ENCODE results near the gene DNER. TPM values are rescaled to one million over a fixed set of nuclear protein-coding genes. Genes with fewer than 3 reads are reported as not detected.
"Not testable (repeated sequence)": the region's sequence is repeated elsewhere in the genome, so short reads cannot be mapped to it uniquely, and the experiment has no call there.

Gene DNER
- total RNA-seq, 1 donor from 2014 or later: 0.10 TPM

DNA sequence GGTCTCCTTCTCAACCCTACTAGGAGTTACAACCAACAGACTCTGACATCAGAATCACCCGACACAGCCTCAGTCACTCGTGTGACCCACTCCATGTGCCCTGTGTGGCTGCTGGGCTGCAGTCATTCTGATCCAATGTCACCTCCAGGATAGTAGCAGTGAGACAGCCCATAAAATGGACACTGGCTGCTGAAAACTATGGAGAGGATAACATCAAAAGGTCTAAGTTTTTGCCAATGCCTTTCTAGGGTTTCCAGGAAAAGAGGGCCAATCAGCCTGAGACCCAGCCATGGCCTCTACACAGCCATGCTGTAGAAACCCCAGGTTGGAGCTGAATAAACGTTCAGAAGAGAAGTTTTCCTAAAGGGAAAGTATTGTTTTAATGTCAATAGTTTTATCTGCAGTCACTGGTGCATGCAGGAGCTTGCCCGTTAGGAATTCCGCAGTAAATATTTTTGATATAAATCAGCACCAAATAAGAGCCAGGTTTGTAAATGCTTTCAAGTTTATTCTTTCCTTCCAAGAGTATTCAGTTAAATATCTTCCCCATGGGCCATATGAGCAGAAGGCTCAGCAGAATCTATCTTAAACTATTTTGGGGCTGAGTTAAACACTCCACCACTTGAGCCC is 351.1 kb downstream of the DNER start:
- DNase-seq (ENCODE audit: low spot score) (no peak), ATAC-seq (no peak)

GRCh38 chr2:229350883-229351282 is 363.5 kb downstream of the DNER start:
- ATAC-seq: no peak
- DNase-seq (ENCODE audit: low spot score): no peak

DNA sequence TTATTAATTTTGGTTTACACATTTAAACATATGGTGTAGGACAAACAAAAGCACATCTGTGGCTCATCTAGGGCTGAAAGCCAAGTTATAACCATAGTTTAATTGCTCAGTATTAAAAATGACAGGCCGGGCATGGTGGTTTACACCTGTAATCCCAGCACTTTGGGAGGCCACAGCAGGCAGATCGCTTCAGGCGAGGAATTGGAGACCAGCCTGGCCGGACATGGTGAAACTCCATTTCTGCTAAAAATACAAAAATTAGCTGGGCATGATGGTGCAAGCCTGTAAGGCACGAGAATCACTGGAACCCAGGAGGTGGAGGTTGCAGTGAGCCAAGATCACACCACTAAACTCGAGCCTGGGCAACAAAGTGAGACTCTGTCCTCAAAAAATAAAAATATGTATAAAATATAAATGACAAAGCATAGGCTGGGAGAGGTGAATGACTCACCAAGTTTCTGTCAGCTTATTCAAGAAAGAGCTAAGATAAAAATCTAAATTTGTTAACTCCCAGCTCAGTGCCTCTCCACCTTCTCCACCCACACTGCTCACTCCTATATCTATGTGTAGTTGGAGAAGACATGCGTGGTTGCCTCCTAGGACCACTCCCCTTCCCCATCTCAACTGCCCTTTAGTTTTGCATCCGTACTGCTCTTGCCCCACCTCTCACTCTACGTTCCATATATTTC is 364.1 kb downstream of the DNER start:
- DNase-seq (ENCODE audit: low spot score): no peak
- ATAC-seq: no peak

- DNase-seq (ENCODE audit: low spot score): no peak
- ATAC-seq: no peak
Observed at GRCh38 chr2:229348128-229348527, 366.2 kb downstream of the DNER start.

GRCh38 chr2:229346816-229347540 is 367.4 kb downstream of the DNER start:
- no peak for DNase-seq (ENCODE audit: low spot score)
- ATAC-seq: no peak

GRCh38 chr2:229344955-229345354 is 369.4 kb downstream of the DNER start:
- ATAC-seq (no peak), DNase-seq (ENCODE audit: low spot score) (no peak)

GRCh38 chr2:229344151-229344551 is 370.2 kb downstream of the DNER start:
- DNase-seq (ENCODE audit: low spot score) (no peak), ATAC-seq (no peak)

DNA sequence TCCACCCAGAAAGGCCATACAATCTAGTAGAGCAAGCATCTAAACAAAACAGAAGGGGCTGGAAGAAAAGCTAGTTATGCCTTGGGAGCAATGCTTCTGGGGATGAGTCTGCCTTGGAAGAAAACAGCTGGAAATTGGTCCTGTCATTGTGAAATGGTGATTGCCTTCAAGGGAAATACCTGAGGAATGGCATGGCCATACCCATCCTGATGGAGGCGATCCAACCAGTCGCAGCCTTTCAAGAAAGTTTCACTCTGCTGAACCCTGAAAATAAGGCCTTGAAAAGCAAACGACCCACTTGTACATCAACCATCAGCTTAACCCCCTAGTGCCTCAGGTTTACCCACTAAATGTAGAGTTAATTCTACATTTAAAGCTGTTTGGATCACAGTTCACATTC is 370.7 kb downstream of the DNER start:
- ATAC-seq: no peak
- DNase-seq (ENCODE audit: low spot score): no peak

DNA sequence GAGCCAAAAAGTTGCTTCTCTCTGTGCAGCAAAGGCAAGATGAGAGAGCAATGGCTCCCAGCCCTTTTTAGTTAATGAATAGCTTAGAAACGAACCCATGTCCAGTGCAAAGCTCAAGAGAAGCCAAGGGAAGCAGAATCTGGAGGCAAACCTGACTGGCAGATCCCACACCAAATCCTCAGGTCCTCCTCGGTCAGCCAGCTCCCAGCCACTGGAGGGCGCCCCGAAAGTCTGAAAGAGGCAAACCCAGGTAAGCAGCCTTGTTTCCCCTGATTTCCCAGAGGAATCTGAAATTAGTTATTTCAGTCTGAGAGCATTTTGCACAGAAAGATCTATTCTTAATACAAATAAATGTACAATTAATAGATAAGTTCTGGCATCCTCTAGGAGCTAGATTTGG is 372.0 kb downstream of the DNER start:
- DNase-seq (ENCODE audit: low spot score) (peak; percentile 64), ATAC-seq (peak; percentile 98)

DNA sequence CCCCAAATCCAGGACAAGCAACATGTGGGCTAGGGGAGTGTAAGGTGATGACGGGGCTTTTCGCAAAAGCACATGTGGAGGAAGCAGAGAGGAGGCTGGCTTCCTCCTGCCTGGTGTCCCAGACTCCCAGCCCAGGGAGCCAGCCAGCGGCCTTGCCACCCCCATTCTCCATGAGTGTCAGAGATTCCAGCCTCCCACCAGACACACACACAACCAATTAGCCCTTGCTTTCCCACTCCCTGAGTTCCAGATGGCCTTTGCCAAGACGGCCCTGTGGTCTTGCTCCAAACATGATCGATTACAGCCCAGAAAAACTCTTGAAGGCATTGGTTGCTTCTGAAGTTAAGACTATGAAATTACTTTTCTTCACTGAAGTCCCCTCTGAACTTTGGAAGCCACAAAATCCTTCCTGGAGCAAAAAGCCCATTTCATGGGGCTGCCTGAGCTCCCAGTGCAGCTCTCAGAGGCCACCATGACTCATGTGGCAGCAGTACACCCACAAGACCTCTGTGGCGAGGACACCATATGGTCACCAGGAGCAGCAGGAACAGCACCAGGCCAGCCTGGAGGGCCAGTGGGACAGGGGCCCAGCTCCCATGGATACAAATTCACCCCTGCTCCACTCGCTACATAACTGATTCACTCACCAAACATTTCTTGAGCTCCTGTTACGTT is 374.1 kb downstream of the DNER start:
- ATAC-seq (no peak), DNase-seq (ENCODE audit: low spot score) (no peak)

DNA sequence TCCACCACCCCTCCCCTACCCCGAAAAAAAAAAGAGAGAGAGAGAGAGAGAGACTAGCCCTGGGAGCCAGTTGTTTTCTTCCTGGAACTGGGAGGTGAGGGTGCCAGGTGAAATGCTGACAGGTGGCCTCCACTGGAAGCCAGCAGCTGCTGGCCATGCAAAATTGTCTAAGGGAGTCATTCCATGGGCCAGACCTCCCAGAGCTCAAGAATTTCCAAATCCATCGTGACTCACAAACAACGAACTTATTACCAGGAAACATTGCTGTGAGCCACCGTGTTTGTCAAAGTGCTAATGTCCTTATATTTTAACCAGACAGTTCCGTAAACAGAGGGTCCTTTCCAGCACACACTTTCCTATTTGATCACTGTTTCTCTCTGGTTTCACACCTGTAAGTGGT is 374.7 kb downstream of the DNER start:
- DNase-seq (ENCODE audit: low spot score) (no peak), ATAC-seq (no peak)

DNA sequence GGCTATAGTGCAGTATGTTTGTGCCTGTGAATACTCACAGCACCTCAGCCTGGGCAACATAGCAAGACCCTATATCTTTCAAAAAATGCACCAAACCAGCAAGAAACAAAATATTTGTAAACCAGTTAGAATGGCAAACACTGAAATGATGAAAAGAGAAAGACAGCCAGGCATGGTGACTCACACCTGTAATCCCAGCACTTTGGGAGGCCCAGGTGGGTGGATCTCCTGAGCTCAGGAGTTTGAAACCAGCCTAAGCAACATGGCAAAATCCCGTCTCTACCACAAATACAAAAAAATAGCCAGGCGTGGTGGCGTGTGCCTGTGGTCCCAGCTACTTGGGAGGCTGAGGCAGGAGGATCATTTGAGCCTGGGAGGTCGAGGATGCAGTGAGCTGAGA is 375.2 kb downstream of the DNER start:
- not testable (repeated sequence) for ATAC-seq

DNA sequence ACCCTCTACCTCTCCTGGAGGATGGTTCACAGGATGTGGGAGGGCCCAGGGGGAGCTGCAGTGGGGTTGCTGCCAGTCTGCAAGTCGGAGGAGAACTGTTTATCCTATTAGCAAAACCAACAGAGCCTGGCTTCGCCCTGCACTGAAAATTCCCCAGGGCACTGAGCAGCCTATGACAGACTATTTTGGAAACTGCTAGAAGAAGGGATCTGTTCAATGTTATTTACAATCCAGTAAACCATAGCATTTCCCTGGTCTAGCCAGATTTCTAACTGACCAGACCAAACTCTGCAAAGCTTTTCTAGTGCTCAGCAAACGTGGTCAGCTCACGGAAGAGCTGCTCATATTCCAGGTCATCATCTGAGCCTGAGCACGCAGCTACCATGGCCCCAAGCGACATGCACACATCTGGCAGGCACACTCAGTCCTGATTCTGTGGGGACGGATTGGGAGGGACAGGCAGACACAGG is 378.4 kb downstream of the DNER start:
- ATAC-seq (no peak), DNase-seq (ENCODE audit: low spot score) (no peak)

More for the DNA sequence above, 375.2 kb downstream of the DNER start:
- not testable (repeated sequence) for DNase-seq (ENCODE audit: low spot score)

GRCh38 chr2:229335330-229335729 is 379.0 kb downstream of the DNER start:
- DNase-seq (ENCODE audit: low spot score) (no peak), ATAC-seq (no peak)

DNA sequence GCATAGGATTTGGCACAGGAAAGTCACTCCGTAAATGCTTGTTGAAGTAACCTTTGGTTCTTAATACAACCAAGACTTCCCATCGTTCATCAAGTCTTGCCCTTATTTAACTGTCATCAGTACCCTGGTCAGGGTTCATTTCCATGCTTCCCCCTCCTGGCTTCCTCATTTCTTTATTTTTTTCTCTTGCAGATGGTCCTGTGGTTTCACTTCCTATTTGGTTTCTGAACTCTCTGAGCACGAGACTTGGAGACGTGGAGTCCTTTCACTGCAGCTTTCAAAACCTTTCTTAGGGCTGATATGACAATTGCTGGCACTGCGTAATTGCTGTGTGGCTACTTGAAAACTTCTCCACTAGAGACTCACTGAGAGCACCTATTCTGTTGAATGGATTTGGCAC is 383.4 kb downstream of the DNER start:
- peak; percentile 35 for ATAC-seq

GRCh38 chr2:229319558-229319957 is 394.8 kb downstream of the DNER start:
- DNase-seq (ENCODE audit: low spot score) (no peak), ATAC-seq (no peak)

More for the DNA sequence above, 383.4 kb downstream of the DNER start:
- DNase-seq (ENCODE audit: low spot score): no peak

- DNase-seq (ENCODE audit: low spot score): no peak
Observed at GRCh38 chr2:229314117-229314516, 400.2 kb downstream of the DNER start.

GRCh38 chr2:229313591-229313990 is 400.8 kb downstream of the DNER start:
- DNase-seq (ENCODE audit: low spot score): no peak
- no peak for ATAC-seq

More at GRCh38 chr2:229314117-229314516, 400.2 kb downstream of the DNER start:
- no peak for ATAC-seq
